DMS114 treated with DMSO at 0.1 percent for 48 hours (cell line): Measurements from ENCODE around the gene POLR3A.

Experiments
- DNase-seq: peaks from one replicate; lab custom pipeline; 2025; ENCODE audit not compliant: unreplicated experiment; lab: John Stamatoyannopoulos, UW

POLR3A gene

GRCh38 chr10:77955136-77955535, 74.2 kb downstream of the POLR3A start:
- no peak for DNase-seq

- no peak for DNase-seq
These were observed 80.1 kb downstream of the POLR3A start for GRCh38 chr10:77949167-77949566.

GRCh38 chr10:77946084-77946483, 83.2 kb downstream of the POLR3A start:
- DNase-seq = no peak

- no peak for DNase-seq
These were observed 84.8 kb downstream of the POLR3A start for GRCh38 chr10:77944519-77944918.

- no peak for DNase-seq
These were observed 86.0 kb downstream of the POLR3A start for GRCh38 chr10:77943121-77943901.

GRCh38 chr10:77941790-77942189, 87.5 kb downstream of the POLR3A start:
- no peak for DNase-seq

GRCh38 chr10:77940627-77941026, 88.7 kb downstream of the POLR3A start:
- DNase-seq = no peak

- no peak for DNase-seq
These were observed 89.1 kb downstream of the POLR3A start for GRCh38 chr10:77940225-77940624.

GRCh38 chr10:77939561-77940001, 89.7 kb downstream of the POLR3A start:
- no peak for DNase-seq

GRCh38 chr10:77936697-77937567, 92.4 kb downstream of the POLR3A start:
- DNase-seq = no peak

- DNase-seq = no peak
These were observed 97.1 kb downstream of the POLR3A start for GRCh38 chr10:77932016-77932715.

GRCh38 chr10:77927402-77928246, 101.7 kb downstream of the POLR3A start:
- DNase-seq = peak; percentile 28

GRCh38 chr10:77926566-77927401, 102.5 kb downstream of the POLR3A start, which contains the start of gene DLG5:
Gene DLG5 (minus strand): TSS chr10:77926755. CDS start chr10:77926520, 235 bp downstream.
- DNase-seq = peak; percentile 28

GRCh38 chr10:77925795-77926565, 103.3 kb downstream of the POLR3A start:
- DNase-seq = no peak

- DNase-seq = no peak
These were observed 103.9 kb downstream of the POLR3A start for GRCh38 chr10:77925410-77925794.

GRCh38 chr10:77922566-77923179, 106.6 kb downstream of the POLR3A start:
- DNase-seq = no peak

- no peak for DNase-seq
These were observed 107.3 kb downstream of the POLR3A start for GRCh38 chr10:77922055-77922454.

- DNase-seq = no peak
These were observed 107.9 kb downstream of the POLR3A start for GRCh38 chr10:77921395-77921794.
